ENCODE results near the gene NT5C1A.

- no peak for TF ChIP-seq PKNOX1 (IDR thresholded peaks at IDR 0.05)
- TF ChIP-seq FOXA1 (IDR thresholded peaks at IDR 0.05): no peak
- no peak for TF ChIP-seq SUZ12 (IDR thresholded peaks at IDR 0.05)
- TF ChIP-seq L3MBTL2 (conservative IDR thresholded peaks at IDR 0.05): no peak
- no peak for TF ChIP-seq FOXK2 (IDR thresholded peaks at IDR 0.05)
- no peak for TF ChIP-seq ZNF384 (IDR thresholded peaks at IDR 0.05)
- no peak for TF ChIP-seq FOXM1 (IDR thresholded peaks at IDR 0.05; ENCODE audit: borderline replicate concordance)
- TF ChIP-seq LEF1 (IDR thresholded peaks at IDR 0.05; ENCODE audit: borderline replicate concordance): no peak
- TF ChIP-seq BHLHE40 (IDR thresholded peaks at IDR 0.05; ENCODE audit: borderline replicate concordance): no peak
- TF ChIP-seq TARDBP (IDR thresholded peaks at IDR 0.05): no peak
Observed at GRCh38 chr1:39668111-39668510, 3.8 kb downstream of the NT5C1A start.
